ENCODE data around the gene CARNS1. TPM values are rescaled to one million over a fixed set of nuclear protein-coding genes. Genes with fewer than 3 reads are reported as not detected.

The CARNS1 gene
- total and polyA plus RNA-seq, 10 of the 15 experiments (the other 5 are each of a cell fraction or from before 2014, with no cell fraction given): 0.02 to 0.14 (median 0.10) TPM; not detected in 3

DNA sequence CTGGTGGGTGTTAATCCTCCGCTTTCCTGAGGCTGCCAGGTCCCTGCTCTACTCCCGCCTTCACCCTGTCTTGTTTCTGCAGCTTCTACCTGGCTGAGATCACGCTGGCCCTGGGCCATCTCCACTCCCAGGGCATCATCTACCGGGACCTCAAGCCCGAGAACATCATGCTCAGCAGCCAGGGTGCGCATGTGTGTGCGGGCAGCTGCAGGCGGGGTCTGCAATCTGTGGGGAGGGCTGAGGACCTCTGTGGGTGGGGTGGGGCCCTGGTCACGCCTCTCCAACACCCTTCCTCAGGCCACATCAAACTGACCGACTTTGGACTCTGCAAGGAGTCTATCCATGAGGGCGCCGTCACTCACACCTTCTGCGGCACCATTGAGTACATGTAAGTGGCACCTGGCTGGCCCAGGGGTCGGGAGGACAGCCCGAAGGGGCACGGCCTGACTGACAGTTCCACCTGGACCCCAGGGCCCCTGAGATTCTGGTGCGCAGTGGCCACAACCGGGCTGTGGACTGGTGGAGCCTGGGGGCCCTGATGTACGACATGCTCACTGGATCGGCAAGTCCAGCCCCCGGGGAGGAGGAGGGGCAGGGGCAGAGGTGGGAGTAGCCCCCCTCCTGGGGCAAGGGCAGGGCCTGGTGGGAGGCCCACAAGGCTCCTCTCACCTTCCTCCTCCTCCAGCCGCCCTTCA is 17.3 kb downstream of the CARNS1 start (continued):
- TF ChIP-seq, protein P1, sequence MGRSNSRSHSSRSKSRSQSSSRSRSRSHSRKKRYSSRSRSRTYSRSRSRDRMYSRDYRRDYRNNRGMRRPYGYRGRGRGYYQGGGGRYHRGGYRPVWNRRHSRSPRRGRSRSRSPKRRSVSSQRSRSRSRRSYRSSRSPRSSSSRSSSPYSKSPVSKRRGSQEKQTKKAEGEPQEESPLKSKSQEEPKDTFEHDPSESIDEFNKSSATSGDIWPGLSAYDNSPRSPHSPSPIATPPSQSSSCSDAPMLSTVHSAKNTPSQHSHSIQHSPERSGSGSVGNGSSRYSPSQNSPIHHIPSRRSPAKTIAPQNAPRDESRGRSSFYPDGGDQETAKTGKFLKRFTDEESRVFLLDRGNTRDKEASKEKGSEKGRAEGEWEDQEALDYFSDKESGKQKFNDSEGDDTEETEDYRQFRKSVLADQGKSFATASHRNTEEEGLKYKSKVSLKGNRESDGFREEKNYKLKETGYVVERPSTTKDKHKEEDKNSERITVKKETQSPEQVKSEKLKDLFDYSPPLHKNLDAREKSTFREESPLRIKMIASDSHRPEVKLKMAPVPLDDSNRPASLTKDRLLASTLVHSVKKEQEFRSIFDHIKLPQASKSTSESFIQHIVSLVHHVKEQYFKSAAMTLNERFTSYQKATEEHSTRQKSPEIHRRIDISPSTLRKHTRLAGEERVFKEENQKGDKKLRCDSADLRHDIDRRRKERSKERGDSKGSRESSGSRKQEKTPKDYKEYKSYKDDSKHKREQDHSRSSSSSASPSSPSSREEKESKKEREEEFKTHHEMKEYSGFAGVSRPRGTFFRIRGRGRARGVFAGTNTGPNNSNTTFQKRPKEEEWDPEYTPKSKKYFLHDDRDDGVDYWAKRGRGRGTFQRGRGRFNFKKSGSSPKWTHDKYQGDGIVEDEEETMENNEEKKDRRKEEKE (IDR thresholded peaks at IDR 0.05): no peak
- TF ChIP-seq JUNB (IDR thresholded peaks at IDR 0.05) (no peak), TARDBP (IDR thresholded peaks at IDR 0.05; ENCODE audit: borderline replicate concordance) (no peak), POLR2A (IDR thresholded peaks at IDR 0.05; ENCODE audit: low read depth, low read length) (peak; percentile 68), BHLHE40 (IDR thresholded peaks at IDR 0.05; ENCODE audit: borderline replicate concordance in 1 of 2, low read depth in 2 of 2, low read length in 1 of 2) (no peak), HDAC6 (IDR thresholded peaks at IDR 0.05; ENCODE audit: unreplicated experiment) (no peak), POLR2AphosphoS2 (IDR thresholded peaks at IDR 0.05; ENCODE audit: low read depth, low read length) (peak; percentile 43; the same call in 1 of the 2 replicates)
- TF ChIP-seq, protein P2, sequence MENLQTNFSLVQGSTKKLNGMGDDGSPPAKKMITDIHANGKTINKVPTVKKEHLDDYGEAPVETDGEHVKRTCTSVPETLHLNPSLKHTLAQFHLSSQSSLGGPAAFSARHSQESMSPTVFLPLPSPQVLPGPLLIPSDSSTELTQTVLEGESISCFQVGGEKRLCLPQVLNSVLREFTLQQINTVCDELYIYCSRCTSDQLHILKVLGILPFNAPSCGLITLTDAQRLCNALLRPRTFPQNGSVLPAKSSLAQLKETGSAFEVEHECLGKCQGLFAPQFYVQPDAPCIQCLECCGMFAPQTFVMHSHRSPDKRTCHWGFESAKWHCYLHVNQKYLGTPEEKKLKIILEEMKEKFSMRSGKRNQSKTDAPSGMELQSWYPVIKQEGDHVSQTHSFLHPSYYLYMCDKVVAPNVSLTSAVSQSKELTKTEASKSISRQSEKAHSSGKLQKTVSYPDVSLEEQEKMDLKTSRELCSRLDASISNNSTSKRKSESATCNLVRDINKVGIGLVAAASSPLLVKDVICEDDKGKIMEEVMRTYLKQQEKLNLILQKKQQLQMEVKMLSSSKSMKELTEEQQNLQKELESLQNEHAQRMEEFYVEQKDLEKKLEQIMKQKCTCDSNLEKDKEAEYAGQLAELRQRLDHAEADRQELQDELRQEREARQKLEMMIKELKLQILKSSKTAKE (IDR thresholded peaks at IDR 0.05; ENCODE audit: low read depth, poor library complexity, severe bottlenecking): no peak
- TF ChIP-seq, protein P3, sequence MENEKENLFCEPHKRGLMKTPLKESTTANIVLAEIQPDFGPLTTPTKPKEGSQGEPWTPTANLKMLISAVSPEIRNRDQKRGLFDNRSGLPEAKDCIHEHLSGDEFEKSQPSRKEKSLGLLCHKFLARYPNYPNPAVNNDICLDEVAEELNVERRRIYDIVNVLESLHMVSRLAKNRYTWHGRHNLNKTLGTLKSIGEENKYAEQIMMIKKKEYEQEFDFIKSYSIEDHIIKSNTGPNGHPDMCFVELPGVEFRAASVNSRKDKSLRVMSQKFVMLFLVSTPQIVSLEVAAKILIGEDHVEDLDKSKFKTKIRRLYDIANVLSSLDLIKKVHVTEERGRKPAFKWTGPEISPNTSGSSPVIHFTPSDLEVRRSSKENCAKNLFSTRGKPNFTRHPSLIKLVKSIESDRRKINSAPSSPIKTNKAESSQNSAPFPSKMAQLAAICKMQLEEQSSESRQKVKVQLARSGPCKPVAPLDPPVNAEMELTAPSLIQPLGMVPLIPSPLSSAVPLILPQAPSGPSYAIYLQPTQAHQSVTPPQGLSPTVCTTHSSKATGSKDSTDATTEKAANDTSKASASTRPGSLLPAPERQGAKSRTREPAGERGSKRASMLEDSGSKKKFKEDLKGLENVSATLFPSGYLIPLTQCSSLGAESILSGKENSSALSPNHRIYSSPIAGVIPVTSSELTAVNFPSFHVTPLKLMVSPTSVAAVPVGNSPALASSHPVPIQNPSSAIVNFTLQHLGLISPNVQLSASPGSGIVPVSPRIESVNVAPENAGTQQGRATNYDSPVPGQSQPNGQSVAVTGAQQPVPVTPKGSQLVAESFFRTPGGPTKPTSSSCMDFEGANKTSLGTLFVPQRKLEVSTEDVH (IDR thresholded peaks at IDR 0.05; ENCODE audit: low read depth, partially characterized antibody): no peak
- TF ChIP-seq, protein P4, sequence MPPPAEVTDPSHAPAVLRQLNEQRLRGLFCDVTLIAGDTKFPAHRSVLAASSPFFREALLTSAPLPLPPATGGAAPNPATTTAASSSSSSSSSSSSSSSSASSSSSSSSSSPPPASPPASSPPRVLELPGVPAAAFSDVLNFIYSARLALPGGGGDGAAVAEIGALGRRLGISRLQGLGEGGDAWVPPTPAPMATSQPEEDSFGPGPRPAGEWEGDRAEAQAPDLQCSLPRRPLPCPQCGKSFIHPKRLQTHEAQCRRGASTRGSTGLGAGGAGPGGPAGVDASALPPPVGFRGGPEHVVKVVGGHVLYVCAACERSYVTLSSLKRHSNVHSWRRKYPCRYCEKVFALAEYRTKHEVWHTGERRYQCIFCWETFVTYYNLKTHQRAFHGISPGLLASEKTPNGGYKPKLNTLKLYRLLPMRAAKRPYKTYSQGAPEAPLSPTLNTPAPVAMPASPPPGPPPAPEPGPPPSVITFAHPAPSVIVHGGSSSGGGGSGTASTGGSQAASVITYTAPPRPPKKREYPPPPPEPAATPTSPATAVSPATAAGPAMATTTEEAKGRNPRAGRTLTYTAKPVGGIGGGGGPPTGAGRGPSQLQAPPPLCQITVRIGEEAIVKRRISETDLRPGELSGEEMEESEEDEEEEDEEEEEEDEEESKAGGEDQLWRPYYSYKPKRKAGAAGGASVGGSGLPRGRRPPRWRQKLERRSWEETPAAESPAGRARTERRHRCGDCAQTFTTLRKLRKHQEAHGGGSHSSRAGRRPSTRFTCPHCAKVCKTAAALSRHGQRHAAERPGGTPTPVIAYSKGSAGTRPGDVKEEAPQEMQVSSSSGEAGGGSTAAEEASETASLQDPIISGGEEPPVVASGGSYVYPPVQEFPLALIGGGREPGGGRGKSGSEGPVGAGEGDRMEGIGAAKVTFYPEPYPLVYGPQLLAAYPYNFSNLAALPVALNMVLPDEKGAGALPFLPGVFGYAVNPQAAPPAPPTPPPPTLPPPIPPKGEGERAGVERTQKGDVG (CRISPR knock-in tag; IDR thresholded peaks at IDR 0.05): no peak
- TF ChIP-seq, protein P5, sequence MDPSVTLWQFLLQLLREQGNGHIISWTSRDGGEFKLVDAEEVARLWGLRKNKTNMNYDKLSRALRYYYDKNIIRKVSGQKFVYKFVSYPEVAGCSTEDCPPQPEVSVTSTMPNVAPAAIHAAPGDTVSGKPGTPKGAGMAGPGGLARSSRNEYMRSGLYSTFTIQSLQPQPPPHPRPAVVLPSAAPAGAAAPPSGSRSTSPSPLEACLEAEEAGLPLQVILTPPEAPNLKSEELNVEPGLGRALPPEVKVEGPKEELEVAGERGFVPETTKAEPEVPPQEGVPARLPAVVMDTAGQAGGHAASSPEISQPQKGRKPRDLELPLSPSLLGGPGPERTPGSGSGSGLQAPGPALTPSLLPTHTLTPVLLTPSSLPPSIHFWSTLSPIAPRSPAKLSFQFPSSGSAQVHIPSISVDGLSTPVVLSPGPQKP (IDR thresholded peaks at IDR 0.05; ENCODE audit: low read depth, low read length): no peak
